Keratinocyte (primary cell): ENCODE results near the gene PRR19.

Experiments
- EZH2 ChIP-seq: IDR thresholded peaks from one replicate; pipeline ENCODE4 v1.6.1; 2012; ENCODE audit warnings: inconsistent platforms, mild to moderate bottlenecking, low read length, moderate library complexity
- TF ChIP-seq, protein P1 (sequence below), 3 experiments: IDR thresholded peaks in 1 of 3; conservative IDR thresholded peaks in 1 of 3; optimal IDR thresholded peaks in 1 of 3; 2 replicates in 2 of 3; 3 replicates in 1 of 3; pipeline versions ENCODE3 to v1.5.1; 2011; ENCODE audit warnings: low read length in 3 of 3, mild to moderate bottlenecking in 3 of 3, moderate library complexity in 2 of 3, control low read depth in 1 of 3, inconsistent platforms in 1 of 3; ENCODE audit not compliant: insufficient read depth in 2 of 3; ENCODE audit errors: extremely low read depth in 1 of 3

DNA sequence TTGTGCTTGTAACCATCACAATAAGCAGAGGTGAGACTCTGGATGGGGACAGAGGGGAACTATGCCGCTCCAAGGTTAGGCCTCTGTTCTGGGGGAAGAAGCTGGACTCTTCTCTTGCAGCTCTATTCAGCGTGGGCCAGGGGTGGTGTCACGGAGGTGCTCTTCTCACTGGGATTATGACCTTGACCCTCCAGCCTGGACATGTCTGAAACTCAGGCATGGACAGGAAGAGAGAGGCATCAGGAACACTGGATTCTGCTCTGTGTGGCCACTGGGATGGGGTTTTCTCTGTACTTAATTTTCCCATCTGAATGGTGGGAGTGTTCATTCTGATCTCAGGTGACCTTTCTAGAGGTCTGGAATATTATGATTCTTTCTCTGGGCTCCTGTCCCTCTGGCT lies 31.1 kb downstream of the PRR19 start:
- TF ChIP-seq, protein P1, sequence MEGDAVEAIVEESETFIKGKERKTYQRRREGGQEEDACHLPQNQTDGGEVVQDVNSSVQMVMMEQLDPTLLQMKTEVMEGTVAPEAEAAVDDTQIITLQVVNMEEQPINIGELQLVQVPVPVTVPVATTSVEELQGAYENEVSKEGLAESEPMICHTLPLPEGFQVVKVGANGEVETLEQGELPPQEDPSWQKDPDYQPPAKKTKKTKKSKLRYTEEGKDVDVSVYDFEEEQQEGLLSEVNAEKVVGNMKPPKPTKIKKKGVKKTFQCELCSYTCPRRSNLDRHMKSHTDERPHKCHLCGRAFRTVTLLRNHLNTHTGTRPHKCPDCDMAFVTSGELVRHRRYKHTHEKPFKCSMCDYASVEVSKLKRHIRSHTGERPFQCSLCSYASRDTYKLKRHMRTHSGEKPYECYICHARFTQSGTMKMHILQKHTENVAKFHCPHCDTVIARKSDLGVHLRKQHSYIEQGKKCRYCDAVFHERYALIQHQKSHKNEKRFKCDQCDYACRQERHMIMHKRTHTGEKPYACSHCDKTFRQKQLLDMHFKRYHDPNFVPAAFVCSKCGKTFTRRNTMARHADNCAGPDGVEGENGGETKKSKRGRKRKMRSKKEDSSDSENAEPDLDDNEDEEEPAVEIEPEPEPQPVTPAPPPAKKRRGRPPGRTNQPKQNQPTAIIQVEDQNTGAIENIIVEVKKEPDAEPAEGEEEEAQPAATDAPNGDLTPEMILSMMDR (optimal IDR thresholded peaks at IDR 0.05 in 1 of 3, IDR thresholded peaks at IDR 0.05 in 1 of 3, conservative IDR thresholded peaks at IDR 0.05 in 1 of 3; ENCODE audit: extremely low read depth in 1 of 3, insufficient read depth in 2 of 3, low read length in 3 of 3), result no peak
- TF ChIP-seq EZH2, result no peak
